HG03521 (cell line): ENCODE measurements around the gene CENPF.
A peak's percentile ranks its signal among the peaks of the same experiment; 100 is the strongest.
"Not testable (repeated sequence)": the region's sequence is repeated elsewhere in the genome, so short reads cannot be mapped to it uniquely, and the experiment has no call there.

ENCODE experiments used
- ATAC-seq: cut with Tn5 transposase; IDR thresholded peaks from one replicate; pipeline ENCODE4 v1.9.1; 2021; ENCODE audit warnings: mild to moderate bottlenecking, moderate library complexity; ENCODE audit not compliant: unreplicated experiment

Gene CENPF

GRCh38 chr1:214582289-214582891 lies 20.6 kb upstream of the CENPF start:
- no peak for ATAC-seq

GRCh38 chr1:214583113-214583512 lies 19.9 kb upstream of the CENPF start:
- ATAC-seq: no peak

GRCh38 chr1:214583824-214584554 lies 19.0 kb upstream of the CENPF start:
- ATAC-seq: no peak

- peak; percentile 81 for ATAC-seq
Observed at GRCh38 chr1:214584805-214585766, 17.9 kb upstream of the CENPF start.

- no peak for ATAC-seq
Observed at GRCh38 chr1:214586621-214587020, 16.4 kb upstream of the CENPF start.

- ATAC-seq: no peak
Observed at GRCh38 chr1:214587165-214587564, 15.8 kb upstream of the CENPF start.

- no peak for ATAC-seq
Observed at GRCh38 chr1:214588963-214589597, 13.9 kb upstream of the CENPF start.

- no peak for ATAC-seq
Observed at GRCh38 chr1:214590696-214591095, 12.3 kb upstream of the CENPF start.

- not testable (repeated sequence) for ATAC-seq
Observed at GRCh38 chr1:214591918-214592317, 11.1 kb upstream of the CENPF start.

GRCh38 chr1:214593158-214593557 lies 9.8 kb upstream of the CENPF start:
- ATAC-seq: no peak

GRCh38 chr1:214603819-214604252 lies 841 bp downstream of the CENPF start:
- no peak for ATAC-seq

GRCh38 chr1:214604523-214604922 lies 1.5 kb downstream of the CENPF start:
- no peak for ATAC-seq

- ATAC-seq: not testable (repeated sequence)
Observed at GRCh38 chr1:214605484-214605883, 2.5 kb downstream of the CENPF start.

GRCh38 chr1:214605933-214606925 lies 3.2 kb downstream of the CENPF start:
- not testable (repeated sequence) for ATAC-seq

GRCh38 chr1:214607492-214608215 lies 4.7 kb downstream of the CENPF start:
- ATAC-seq: not testable (repeated sequence)

GRCh38 chr1:214608216-214608783 lies 5.3 kb downstream of the CENPF start:
- not testable (repeated sequence) for ATAC-seq

GRCh38 chr1:214608817-214609216 lies 5.8 kb downstream of the CENPF start:
- not testable (repeated sequence) for ATAC-seq

GRCh38 chr1:214609692-214610091 lies 6.7 kb downstream of the CENPF start:
- ATAC-seq: no peak

GRCh38 chr1:214610136-214610535 lies 7.1 kb downstream of the CENPF start:
- not testable (repeated sequence) for ATAC-seq
